ENCODE data around the gene KRTCAP3. TPM values are rescaled to one million over a fixed set of nuclear protein-coding genes. Genes with fewer than 3 reads are reported as not detected.
"Not testable (repeated sequence)": the region's sequence is repeated elsewhere in the genome, so short reads cannot be mapped to it uniquely, and the experiment has no call there.

Gene KRTCAP3
- total RNA-seq, 1 experiment from 2014 or later, result 47.8 TPM

DNA sequence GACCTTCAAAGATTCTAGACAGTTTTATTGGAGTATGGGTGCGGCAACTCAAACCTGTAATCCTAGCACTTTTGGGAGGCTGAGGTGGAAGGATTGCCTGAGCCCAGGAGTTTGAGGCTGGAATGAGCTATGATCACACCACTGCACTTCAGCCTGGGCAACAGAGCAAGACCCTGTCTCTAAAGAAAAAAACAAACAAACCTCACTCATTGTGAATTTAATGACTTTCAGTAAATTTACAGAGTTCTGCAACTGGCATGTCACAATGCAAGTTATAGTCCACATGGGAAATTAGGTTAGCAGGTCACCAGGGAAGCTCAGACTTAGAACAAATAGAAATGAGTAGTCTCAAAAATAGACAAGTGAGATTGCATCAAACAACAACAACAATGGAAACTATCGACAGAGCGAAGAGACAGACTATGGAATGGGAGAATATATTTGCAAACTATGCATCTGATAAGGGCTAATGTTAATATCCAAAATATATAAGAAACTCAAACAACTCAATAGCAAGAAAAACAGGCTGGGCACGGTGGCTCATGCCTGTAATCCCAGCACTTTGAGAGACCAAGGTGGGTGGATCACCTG is 20.4 kb upstream of the KRTCAP3 start:
- no peak for TF ChIP-seq CTCF (IDR thresholded peaks at IDR 0.05; ENCODE audit: insufficient read depth in 1 of 2, low read depth in 1 of 2, low read length in 1 of 2, severe bottlenecking in 1 of 2, unreplicated experiment in 1 of 2)
- no peaks in the 10 kb centered on the region for H3K4me1 Mint-ChIP-seq (ENCODE audit: low read depth, unreplicated experiment)
- H3K27me3 ChIP-seq (replicated peaks; ENCODE audit: control insufficient read depth, insufficient read depth, low read length), result no peaks in the 10 kb centered on the region
- H3K9me3 Mint-ChIP-seq (ENCODE audit: unreplicated experiment), result no peaks in the 10 kb centered on the region
- no peaks in the 10 kb centered on the region for H3K36me3 Mint-ChIP-seq (ENCODE audit: insufficient read depth, unreplicated experiment)
- ChIA-PET POLR2A (no interaction called here), CTCF (no interaction called here)
- H3K9me3 ChIP-seq, result no peaks in the 10 kb centered on the region
- DNase-seq, result no peak
- intact Hi-C loops (cut with micrococcal nuclease; ENCODE audit: unreplicated experiment), result no loop called here
- H3K27ac Mint-ChIP-seq (ENCODE audit: unreplicated experiment), result no peak overlapping the region
- no peak overlapping the region for H3K4me3 ChIP-seq (ENCODE audit: low read depth, low read length)
- H3K27me3 Mint-ChIP-seq (ENCODE audit: insufficient read depth, unreplicated experiment), result no peaks in the 10 kb centered on the region
- no TSS peak for BruUV-seq (replicated peaks)
- H3K4me1 ChIP-seq, result peaks cover 13% of the 10 kb centered on the region
- H3K36me3 ChIP-seq (ENCODE audit: control insufficient read depth, insufficient read depth, low read length), result no peaks in the 10 kb centered on the region
- H3K4me3 Mint-ChIP-seq (ENCODE audit: unreplicated experiment), result no peak overlapping the region

DNA sequence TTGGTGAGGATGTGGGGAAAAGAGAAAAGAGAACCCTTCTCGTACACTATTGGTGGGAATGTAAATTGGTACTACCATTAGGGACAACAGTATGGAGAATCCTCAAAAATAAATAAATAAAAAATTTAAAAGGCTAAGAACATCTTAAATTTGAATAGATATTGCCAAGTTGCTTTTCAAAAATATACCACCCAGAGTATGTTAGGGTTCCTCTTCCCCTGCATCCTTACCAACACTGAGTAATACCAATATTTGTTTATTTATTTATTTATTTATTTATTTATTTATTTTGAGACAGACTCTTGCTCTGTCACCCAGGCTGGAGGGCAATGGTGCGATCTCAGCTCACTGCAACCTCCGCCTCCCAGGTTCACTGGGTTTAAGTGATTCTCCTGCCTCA is 19.2 kb upstream of the KRTCAP3 start:
- ChIA-PET CTCF (no interaction called here), POLR2A (no interaction called here)
- Histone ChIP-seq H3K4me3 (ENCODE audit: low read depth, low read length) (no peak overlapping the region), H3K9me3 (no peaks in the 10 kb centered on the region), H3K27me3 (replicated peaks; ENCODE audit: control insufficient read depth, insufficient read depth, low read length) (no peaks in the 10 kb centered on the region), H3K36me3 (ENCODE audit: control insufficient read depth, insufficient read depth, low read length) (no peaks in the 10 kb centered on the region), H3K4me1 (peaks cover 22% of the 10 kb centered on the region)
- H3K36me3 Mint-ChIP-seq (ENCODE audit: insufficient read depth, unreplicated experiment), result peaks cover under 1% of the 10 kb centered on the region
- H3K27me3 Mint-ChIP-seq (ENCODE audit: insufficient read depth, unreplicated experiment), result no peaks in the 10 kb centered on the region
- H3K9me3 Mint-ChIP-seq (ENCODE audit: unreplicated experiment), result no peaks in the 10 kb centered on the region
- H3K4me3 Mint-ChIP-seq (ENCODE audit: unreplicated experiment), result no peak overlapping the region
- BruUV-seq (replicated peaks), result no TSS peak
- H3K4me1 Mint-ChIP-seq (ENCODE audit: low read depth, unreplicated experiment), result peaks cover 5% of the 10 kb centered on the region
- no peak for DNase-seq
- TF ChIP-seq CTCF (IDR thresholded peaks at IDR 0.05; ENCODE audit: insufficient read depth in 1 of 2, low read depth in 1 of 2, low read length in 1 of 2, severe bottlenecking in 1 of 2, unreplicated experiment in 1 of 2), result no peak
- no peak overlapping the region for H3K27ac Mint-ChIP-seq (ENCODE audit: unreplicated experiment)
- intact Hi-C loops (cut with micrococcal nuclease; ENCODE audit: unreplicated experiment), result no loop called here

DNA sequence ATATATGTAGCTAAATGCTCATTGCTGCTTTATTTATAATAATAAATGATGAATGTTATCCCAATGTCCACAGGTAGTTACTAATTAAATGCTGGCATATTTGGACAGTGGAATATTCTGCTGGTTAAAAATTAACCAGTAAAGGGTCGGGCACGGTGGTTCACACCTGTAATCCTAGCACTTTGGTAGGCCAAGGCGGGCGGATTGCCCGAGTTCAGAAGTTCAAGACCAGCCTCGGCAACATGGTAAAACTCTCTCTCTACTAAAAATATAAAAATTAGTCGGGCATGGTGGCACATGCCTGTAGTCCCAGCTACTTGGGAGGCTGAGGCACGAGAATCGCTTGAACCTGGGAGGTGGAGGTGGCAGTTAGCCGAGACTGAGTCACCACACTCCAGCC is 17.1 kb upstream of the KRTCAP3 start:
- DNase-seq; H3K4me1 Mint-ChIP-seq (ENCODE audit: low read depth, unreplicated experiment); H3K4me3 ChIP-seq (ENCODE audit: low read depth, low read length); H3K27me3 ChIP-seq (replicated peaks; ENCODE audit: control insufficient read depth, insufficient read depth, low read length); H3K9me3 Mint-ChIP-seq (ENCODE audit: unreplicated experiment); H3K4me3 Mint-ChIP-seq (ENCODE audit: unreplicated experiment); POLR2A ChIA-PET; H3K9me3 ChIP-seq; H3K27ac Mint-ChIP-seq (ENCODE audit: unreplicated experiment); CTCF ChIA-PET; BruUV-seq (replicated peaks); H3K36me3 ChIP-seq (ENCODE audit: control insufficient read depth, insufficient read depth, low read length); H3K27me3 Mint-ChIP-seq (ENCODE audit: insufficient read depth, unreplicated experiment); intact Hi-C loops (cut with micrococcal nuclease; ENCODE audit: unreplicated experiment): not testable (repeated sequence)
- H3K4me1 ChIP-seq, result peaks cover 26% of the 10 kb centered on the region
- peaks cover 22% of the 10 kb centered on the region for H3K36me3 Mint-ChIP-seq (ENCODE audit: insufficient read depth, unreplicated experiment)
